Measurements from ENCODE around the gene DDX43.

Gene DDX43

GRCh38 chr6:73393278-73393677 lies 1.4 kb upstream of the DDX43 start:
- no peak for DNase-seq (ENCODE audit: low read depth, low spot score)
- POLR2A ChIA-PET: no interaction called here
- CTCF ChIA-PET: no interaction called here
- TF ChIP-seq, protein P1, sequence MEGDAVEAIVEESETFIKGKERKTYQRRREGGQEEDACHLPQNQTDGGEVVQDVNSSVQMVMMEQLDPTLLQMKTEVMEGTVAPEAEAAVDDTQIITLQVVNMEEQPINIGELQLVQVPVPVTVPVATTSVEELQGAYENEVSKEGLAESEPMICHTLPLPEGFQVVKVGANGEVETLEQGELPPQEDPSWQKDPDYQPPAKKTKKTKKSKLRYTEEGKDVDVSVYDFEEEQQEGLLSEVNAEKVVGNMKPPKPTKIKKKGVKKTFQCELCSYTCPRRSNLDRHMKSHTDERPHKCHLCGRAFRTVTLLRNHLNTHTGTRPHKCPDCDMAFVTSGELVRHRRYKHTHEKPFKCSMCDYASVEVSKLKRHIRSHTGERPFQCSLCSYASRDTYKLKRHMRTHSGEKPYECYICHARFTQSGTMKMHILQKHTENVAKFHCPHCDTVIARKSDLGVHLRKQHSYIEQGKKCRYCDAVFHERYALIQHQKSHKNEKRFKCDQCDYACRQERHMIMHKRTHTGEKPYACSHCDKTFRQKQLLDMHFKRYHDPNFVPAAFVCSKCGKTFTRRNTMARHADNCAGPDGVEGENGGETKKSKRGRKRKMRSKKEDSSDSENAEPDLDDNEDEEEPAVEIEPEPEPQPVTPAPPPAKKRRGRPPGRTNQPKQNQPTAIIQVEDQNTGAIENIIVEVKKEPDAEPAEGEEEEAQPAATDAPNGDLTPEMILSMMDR (IDR thresholded peaks at IDR 0.05; ENCODE audit: insufficient read depth, low read length, missing control alignments): no peak
- H3K4me3 ChIP-seq (ENCODE audit: low read depth, low read length): no peak overlapping the region

GRCh38 chr6:73395875-73396274 lies 1.2 kb downstream of the DDX43 start:
- DNase-seq (ENCODE audit: low read depth, low spot score): no peak
- TF ChIP-seq, protein P1 (IDR thresholded peaks at IDR 0.05; ENCODE audit: insufficient read depth, low read length, missing control alignments): no peak
- ChIA-PET CTCF (no interaction called here), POLR2A (no interaction called here)
- no peak overlapping the region for H3K4me3 ChIP-seq (ENCODE audit: low read depth, low read length)

GRCh38 chr6:73400656-73401055 lies 6.0 kb downstream of the DDX43 start:
- CTCF ChIA-PET: interaction anchor here (0.9 kb wide), 1 partner anchor 12 kb away, joined by 4 read pairs; no protein-coding TSS in a partner anchor

DNA sequence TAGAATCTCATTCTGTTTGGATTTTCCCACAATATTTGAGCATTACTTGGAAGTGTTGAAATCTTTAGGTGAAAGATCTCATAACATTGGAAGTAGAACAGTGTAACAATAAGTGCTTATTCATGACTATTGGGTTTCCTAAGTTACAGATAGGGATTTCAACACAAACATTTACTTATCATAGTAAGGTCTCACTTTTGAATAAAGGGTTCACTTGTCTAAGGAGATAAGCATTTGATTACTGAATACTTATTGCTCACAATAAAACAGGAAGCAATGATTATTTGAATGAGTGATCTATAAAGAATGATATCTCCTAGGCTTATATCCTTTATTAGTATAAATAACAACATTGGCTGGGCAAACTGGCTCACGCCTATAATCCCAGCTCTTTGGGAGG lies 14.8 kb downstream of the DDX43 start:
- no peak for DNase-seq (ENCODE audit: low read depth, low spot score)
- ChIA-PET POLR2A (no interaction called here), CTCF (no interaction called here)
- H3K4me3 ChIP-seq (ENCODE audit: low read depth, low read length): no peak overlapping the region
- TF ChIP-seq, protein P1 (IDR thresholded peaks at IDR 0.05; ENCODE audit: insufficient read depth, low read length, missing control alignments): no peak

More at GRCh38 chr6:73400656-73401055, 6.0 kb downstream of the DDX43 start:
- no peak for DNase-seq (ENCODE audit: low read depth, low spot score)
- TF ChIP-seq, protein P1 (IDR thresholded peaks at IDR 0.05; ENCODE audit: insufficient read depth, low read length, missing control alignments): no peak
- POLR2A ChIA-PET: no interaction called here
- no peak overlapping the region for H3K4me3 ChIP-seq (ENCODE audit: low read depth, low read length)

GRCh38 chr6:73413102-73413501 lies 18.5 kb downstream of the DDX43 start:
- ChIA-PET CTCF (no interaction called here), POLR2A (no interaction called here)
- no peak for DNase-seq (ENCODE audit: low read depth, low spot score)
- no peak overlapping the region for H3K4me3 ChIP-seq (ENCODE audit: low read depth, low read length)
- TF ChIP-seq, protein P1 (IDR thresholded peaks at IDR 0.05; ENCODE audit: insufficient read depth, low read length, missing control alignments): no peak

DNA sequence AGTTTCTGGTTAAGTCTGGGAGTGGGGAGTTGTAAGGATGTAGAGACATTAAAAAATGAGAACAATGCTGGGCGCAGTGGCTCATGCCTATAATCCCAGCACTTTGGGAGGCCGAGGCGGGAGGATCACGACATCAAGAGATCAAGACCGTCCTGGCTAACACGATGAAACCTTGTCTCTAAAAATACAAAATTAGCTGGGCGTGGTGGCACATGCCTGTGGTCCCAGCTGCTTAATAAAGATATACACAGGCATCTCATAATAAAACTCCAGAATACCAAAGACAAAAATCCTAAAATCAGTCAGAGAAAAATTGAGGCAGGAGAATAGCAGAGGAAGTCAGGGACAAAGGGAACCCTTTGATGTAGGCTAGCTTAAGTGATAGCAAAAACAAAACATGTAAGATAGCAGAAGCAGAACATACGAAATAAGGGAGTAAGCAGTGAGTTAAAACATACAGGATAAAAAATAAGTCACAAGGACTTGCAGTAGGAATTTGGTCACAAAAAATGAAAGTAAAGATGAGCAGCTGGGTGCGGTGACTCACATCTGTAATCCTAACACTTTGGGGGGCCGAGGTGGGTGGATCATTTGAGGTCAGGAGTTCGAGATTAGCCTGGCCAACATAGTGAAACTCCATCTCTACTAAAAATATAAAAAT lies 23.6 kb downstream of the DDX43 start:
- ChIA-PET POLR2A (no interaction called here), CTCF (interaction anchor here (1.4 to 1.5 kb wide), 2 partner anchors 12 to 29 kb away, joined by 3 to 4 read pairs; no protein-coding TSS in a partner anchor)
- DNase-seq (ENCODE audit: low read depth, low spot score): no peak
- H3K4me3 ChIP-seq (ENCODE audit: low read depth, low read length): no peak overlapping the region
- TF ChIP-seq, protein P1 (IDR thresholded peaks at IDR 0.05; ENCODE audit: insufficient read depth, low read length, missing control alignments): no peak

Measured in AG04449 (cell line).